ENCODE results near the gene OR5K4.
"Not testable (repeated sequence)": the region's sequence is repeated elsewhere in the genome, so short reads cannot be mapped to it uniquely, and the experiment has no call there.

The OR5K4 gene

GRCh38 chr3:98371853-98372252, 18.2 kb downstream of the OR5K4 start:
- DNase-seq = no peak

DNA sequence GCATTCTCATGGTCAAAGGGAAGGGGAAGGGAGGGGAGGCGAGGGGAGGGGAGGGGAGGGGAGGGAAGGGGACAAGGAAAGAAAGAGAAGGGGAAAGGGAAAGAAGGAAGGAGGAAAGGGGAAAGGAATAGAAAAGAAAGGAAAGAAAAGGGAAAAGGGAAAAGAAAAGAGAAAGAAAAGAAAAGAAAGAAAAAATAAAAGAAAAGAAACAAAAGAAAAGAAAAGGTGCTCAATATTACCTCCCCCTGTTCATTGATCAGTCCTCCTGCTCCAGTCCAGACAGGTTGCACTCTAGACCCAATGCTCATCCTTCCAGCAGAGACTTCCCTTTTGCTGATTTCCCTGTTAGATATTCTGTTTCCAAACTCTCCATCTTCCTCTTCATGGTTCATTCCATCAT, 18.8 kb downstream of the OR5K4 start:
- no peak for DNase-seq

GRCh38 chr3:98376631-98377030, 23.0 kb downstream of the OR5K4 start:
- DNase-seq = no peak

- no peak for DNase-seq
These were observed 34.5 kb downstream of the OR5K4 start for GRCh38 chr3:98388147-98388546.

DNA sequence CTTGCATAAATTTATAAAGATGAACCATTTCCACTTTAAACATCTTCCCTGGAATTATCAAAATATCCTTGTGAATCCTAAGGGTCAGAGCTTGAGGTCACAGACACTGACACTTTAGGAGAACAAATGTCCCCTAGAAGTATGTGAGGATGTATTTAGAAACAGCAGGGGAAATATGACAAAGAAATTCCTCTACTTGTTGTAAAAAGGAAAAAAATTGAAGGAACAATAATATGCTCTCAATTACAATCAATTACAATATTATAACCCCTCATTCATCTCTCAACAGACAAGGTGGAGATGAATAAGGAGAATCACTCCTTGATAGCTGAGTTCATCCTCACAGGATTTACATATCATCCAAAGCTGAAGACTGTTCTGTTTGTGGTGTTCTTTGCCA, 36.7 kb downstream of the OR5K4 start, which contains the start of gene OR5K3:
OR5K3 (plus strand) TSS at position 301 of the 400 bp plus-strand sequence; CDS start at position 301, 0 bp downstream.
- DNase-seq = no peak

DNA sequence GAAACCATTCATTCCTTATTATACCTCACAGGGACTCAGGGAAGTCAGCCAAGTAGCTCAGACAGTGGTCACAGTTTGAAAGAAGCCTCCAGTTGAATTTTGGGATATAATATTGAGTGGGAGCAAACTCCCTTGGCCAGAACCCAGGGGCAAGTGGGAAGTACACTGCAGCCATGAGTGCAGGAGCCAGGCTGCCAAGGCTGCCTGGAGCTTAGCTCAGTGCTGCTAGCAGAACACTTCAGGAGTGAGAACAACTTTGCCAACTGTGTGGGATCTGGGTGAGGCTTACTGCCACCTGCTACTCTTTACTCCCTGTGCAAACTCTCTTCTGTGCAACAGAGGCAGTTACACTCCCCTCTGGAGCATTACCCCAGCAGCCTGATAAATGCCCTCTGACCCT, 41.4 kb downstream of the OR5K4 start:
- DNase-seq = no peak

- DNase-seq = not testable (repeated sequence)
These were observed 42.8 kb downstream of the OR5K4 start for GRCh38 chr3:98396482-98396881.

GRCh38 chr3:98398513-98398912, 44.9 kb downstream of the OR5K4 start:
- no peak for DNase-seq

GRCh38 chr3:98402507-98402906, 48.9 kb downstream of the OR5K4 start:
- no peak for DNase-seq

GRCh38 chr3:98404010-98404409, 50.4 kb downstream of the OR5K4 start:
- no peak for DNase-seq
